GM18498 (cell line): ENCODE measurements around the gene WASF2.
"Not testable (repeated sequence)": the region's sequence is repeated elsewhere in the genome, so short reads cannot be mapped to it uniquely, and the experiment has no call there.

Experiments
- ATAC-seq: cut with Tn5 transposase; IDR thresholded peaks from one replicate; pipeline ENCODE4 v1.9.1; 2021; ENCODE audit warnings: mild to moderate bottlenecking, moderate library complexity; ENCODE audit not compliant: unreplicated experiment

The WASF2 gene

GRCh38 chr1:27400082-27400962, 89.6 kb downstream of the WASF2 start:
- ATAC-seq = no peak

DNA sequence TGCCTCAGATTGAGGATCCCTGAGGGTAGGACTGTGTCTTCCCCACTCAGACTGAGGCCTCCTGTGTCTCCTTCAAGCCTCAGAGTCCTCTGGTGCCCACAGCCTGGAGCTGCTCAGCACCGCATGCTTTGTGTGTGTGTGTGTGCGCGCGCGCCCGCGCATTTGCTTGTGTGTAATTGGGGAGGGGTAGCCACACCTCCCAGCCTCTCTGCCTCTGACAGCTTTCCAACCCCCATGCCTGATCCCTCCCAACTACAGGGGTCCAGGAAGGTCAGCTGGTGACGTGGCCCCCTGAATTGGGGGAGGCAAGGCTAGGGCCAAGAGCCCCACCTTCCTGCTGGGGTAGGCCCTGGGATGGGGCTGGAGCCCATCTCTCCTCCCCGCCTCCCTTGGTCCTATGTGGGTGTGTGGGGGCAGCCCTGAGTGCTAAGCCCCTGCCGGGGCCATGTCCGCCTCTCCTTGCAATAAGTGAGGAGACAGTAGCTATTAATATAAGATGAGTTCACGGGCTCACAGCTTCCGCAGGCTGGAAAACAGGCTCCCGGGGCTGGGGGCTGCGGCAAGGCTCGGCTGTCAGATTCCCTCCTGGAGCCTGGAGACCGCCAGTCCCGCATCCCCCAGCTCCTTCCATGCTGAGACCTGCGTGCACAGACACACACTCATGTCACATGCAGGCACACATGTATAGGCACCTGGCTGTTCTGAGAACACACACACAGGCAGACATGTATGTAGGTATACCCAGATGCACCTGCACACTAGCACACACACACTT, 90.5 kb downstream of the WASF2 start:
- ATAC-seq = no peak

DNA sequence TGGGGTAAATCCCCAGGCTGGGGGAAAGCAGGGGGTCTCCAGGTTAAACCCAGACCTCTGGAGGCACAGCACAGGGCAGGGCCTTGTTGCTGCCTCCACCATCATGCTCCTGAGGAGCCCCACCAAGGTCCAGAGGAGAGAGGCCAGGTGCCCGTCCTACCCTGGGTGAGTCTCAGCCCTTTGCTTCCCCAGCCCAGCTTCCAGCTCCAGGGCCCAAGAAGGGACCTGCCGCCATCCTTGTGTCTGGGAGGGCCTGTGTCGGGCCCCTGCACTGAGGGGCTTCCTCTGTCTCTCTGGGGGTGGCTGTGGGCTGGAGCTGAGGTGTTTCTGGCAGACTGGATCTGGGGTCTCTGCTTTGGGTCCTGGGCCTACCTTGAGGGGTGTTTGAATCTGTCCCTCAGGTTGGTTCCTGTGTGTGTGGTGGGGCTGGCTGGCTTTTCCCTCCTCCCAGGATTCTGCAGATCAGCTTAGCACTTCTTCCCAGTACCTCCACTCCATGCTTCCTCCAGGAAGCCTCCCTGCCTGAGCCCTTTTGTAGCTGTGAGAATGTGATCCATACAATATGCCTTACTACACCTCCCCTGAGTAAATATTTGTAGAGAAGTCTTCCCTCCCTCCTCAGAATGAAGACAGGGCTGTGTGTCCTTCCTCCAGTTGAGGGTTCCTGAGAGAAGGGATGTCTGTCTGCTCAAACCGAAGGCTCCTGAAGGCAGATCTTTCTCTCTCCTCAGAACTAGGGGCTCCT, 91.4 kb downstream of the WASF2 start:
- no peak for ATAC-seq

GRCh38 chr1:27397749-27398148, 92.2 kb downstream of the WASF2 start:
- no peak for ATAC-seq

- ATAC-seq = no peak
Measured at GRCh38 chr1:27397110-27397509, 92.9 kb downstream of the WASF2 start.

DNA sequence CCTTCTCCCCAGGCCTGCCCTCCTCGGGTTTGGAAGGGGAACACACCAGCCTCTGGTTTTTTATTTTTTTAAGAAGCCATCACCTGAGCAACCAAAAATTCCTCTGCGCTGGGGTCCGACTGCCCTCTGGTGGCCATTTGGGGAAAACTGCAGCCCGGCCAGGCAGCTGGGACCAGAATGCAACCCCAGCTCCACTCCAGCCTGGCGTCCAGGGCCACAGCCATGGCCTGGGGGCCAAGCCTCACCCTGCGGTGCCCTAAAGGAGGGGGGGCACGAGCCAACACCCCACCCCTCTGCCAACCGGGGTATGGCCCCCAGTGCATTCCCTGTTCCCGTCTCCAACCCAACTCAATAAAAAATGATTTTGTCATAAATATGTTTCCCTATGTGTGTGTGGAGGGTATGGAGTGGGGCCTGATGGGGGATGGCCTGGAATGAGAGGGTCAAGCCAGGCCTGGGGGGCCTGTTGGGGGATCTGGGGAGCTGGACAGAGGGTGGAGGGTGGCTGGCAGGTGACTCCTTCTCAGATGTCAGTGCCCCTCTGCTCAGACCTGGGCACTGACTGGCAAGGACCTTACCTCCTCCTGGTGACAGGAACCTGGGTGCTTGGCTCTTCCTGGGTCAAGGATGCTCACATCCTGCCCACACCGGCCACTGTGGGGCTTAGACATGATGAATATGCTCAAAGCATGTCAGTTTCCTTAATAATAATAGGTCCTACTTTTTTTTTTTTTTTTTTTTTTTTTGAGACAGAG, 94.3 kb downstream of the WASF2 start:
- ATAC-seq = no peak

DNA sequence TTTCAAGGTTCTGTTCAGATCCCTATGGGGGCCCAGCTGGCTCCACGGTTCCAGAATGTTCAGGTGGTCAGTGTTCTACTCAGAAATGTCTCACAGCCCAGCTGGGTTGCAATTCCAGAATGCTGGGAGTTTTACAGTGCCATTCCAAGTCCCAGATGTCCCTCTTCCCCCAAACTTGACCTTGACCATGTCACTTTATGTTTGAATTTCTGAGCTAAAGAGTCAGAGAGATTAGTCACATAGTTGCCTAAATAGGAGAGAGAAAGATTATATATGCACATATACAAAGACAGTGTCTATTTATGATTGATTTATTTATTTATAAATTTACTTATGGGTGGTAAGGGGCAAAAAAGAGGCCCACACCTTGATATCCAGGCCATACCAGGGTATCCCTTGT, 95.0 kb downstream of the WASF2 start:
- no peak for ATAC-seq

DNA sequence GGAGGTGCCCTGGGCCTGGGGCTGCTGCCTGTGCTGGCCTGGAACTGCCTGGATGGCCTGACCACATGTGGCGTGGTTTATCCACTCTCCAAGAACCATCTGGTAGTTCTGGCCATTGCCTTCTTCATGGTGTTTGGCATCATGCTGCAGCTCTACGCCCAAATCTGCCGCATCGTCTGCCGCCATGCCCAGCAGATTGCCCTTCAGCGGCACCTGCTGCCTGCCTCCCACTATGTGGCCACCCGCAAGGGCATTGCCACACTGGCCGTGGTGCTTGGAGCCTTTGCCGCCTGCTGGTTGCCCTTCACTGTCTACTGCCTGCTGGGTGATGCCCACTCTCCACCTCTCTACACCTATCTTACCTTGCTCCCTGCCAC, 95.7 kb downstream of the WASF2 start:
- no peak for ATAC-seq

DNA sequence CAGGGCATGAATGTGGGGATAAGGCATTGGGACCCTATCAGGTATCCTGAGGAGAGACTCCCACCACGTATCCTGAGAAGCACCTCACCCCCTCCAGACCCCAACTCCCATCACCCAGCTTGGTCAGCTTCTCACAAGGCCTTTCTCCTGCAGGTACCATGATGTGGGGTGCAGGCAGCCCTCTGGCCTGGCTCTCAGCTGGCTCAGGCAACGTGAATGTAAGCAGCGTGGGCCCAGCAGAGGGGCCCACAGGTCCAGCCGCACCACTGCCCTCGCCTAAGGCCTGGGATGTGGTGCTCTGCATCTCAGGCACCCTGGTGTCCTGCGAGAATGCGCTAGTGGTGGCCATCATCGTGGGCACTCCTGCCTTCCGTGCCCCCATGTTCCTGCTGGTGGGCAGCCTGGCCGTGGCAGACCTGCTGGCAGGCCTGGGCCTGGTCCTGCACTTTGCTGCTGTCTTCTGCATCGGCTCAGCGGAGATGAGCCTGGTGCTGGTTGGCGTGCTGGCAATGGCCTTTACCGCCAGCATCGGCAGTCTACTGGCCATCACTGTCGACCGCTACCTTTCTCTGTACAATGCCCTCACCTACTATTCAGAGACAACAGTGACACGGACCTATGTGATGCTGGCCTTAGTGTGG, 96.2 kb downstream of the WASF2 start:
- no peak for ATAC-seq

GRCh38 chr1:27392778-27393635, 97.0 kb downstream of the WASF2 start:
- peak; percentile 14 for ATAC-seq

DNA sequence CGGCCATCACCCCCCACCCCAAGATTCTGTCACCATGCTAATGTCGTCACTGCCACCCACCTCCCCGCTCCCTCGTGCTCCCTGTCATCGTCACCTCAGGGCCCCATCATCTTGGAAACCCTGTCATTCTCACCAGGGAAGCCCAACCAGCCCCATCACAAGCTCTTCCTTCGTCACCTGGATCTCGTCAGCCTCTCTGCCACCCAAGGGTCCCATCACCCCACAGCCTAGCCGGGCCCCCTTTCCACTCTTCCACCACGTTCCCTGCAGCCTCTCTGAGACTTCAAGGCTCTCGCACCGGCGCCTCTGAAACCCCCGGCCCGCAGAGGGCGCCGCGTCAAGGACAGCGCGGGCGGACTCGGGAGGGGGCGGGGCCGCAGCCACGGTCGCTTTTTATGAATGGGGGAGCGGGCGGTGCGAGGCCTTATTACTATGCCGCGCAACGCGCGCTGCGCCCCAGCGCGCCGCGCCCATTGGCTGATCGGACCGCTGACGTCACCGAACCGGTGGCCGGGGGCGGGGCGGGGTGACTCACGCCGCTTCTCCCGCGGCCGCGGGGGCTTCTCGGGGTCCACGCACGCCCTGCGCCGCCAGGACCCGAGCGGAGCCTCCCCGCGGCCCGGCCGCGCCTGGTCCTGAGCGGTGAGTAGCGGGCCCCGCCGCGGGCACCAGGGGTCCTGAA, 97.7 kb downstream of the WASF2 start, which contains the start of gene GPR3:
GPR3 (plus strand) TSS at position 527 of the 682 bp plus-strand sequence. CDS start 1,177 bp downstream, outside the sequence.
- ATAC-seq = peak; percentile 84

DNA sequence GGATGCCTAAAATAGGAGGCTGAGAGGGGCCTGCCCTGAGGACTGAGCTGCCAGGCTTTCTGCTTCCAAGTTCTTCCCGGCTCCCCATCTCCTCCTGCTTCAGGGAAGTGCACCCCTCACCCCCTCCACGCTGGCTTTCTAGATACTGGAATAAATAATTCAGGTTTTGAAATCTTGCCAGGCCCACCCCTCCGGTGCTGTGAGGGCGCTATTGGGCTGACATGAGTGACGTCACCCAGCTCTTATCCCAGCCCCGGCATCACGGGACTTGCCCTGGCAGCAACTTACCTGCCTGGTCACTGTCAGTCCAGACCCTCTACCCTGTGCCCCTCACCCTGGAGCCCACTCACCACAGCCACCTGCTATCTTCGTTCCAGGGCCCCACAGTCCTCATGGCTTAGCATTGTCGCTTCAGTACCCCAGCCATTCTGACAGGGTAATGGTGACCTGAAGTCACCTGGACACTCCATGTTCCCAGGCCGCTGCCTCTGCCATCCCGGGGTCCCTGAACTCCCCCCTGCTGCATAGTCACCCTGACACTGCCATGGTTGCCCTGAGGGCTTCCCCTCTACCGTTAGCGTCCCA, 98.4 kb downstream of the WASF2 start:
- no peak for ATAC-seq

DNA sequence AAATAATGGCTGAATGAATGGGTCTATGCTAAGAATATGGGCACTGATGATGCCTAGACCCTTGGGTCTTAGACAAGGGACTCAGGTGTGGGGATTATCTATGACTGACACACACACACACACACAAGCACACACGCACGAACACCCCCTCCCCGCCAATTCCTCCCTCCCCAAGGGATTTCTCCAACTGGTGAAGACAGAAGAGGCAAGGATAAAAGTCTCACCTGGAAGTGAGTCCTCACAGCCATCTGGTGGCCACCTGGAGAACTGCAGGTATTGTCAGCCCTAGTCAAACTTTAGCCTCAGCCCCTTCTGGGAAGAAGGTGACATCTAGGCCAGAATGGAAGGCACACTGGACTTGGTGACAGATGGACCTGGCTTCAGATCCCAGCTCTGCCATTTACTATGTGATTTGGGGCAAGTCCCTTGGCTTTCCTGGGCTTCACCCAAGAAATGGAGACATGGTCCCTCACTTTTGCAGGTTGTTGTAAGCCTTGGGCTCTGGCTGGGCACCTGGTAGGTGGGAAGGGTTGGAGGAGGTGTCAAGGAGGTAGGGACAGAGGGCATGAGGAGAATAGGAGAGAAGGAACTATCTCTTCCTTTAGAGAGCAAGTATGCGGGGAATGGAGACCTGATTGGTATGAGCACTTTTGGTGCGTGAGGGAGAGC, 101.5 kb downstream of the WASF2 start:
- no peak for ATAC-seq

- not testable (repeated sequence) for ATAC-seq
Measured at GRCh38 chr1:27384797-27385196, 105.2 kb downstream of the WASF2 start.

- no peak for ATAC-seq
Measured at GRCh38 chr1:27383661-27384060, 106.3 kb downstream of the WASF2 start.

DNA sequence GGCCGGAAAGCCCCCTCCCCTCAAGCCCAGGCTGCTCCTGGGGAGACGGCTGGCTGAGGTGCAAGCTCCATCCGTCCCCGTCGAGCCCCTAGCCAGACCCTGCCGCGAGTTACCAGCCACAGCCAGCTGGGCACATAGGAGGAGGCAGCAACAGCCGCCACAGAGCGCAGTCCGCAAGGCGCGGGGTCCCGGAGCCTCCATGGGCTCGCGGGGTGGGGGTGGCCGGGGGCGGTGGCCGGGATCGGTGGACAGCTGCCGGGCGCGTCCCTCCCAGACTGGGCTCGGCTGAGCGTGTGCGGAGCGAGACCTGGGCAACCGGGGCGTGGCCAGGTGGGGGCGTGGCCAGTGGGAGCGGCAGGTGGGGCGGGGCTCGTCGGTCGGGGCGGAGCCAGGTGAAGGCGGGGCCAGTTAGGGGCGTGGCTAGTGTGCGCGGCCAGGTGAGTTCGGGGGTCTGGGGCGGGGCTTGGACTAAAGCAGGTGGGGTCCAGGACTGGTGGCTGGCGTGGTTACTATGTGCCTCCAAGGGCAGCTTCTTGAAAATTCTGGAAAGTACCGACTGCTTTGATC, 106.8 kb downstream of the WASF2 start, which contains the start of gene CD164L2:
CD164L2 (minus strand) TSS at position 295 of the 567 bp plus-strand sequence; CDS start at position 201, 94 bp downstream.
- ATAC-seq = no peak
